Psoas muscle (tissue), 8 donors: ENCODE measurements around the gene MEDAG. TPM values are rescaled to one million over a fixed set of nuclear protein-coding genes. Genes with fewer than 3 reads are reported as not detected.

Source experiments
- ATAC-seq, 4 donors: fragments of 200-7000 bp; cut with Tn5 transposase; one replicate each; pipeline ENCODE4 v1.9.1; 2020; ENCODE audit warnings: moderate library complexity in 3 of 4, mild to moderate bottlenecking in 2 of 4
- DNase-seq, 2 donors: peaks; one replicate each; pipeline ENCODE4 v3.0.0-alpha.2; 2020
- H3K27ac ChIP-seq: fragments of 200-600 bp; one replicate; pipeline ENCODE4 v1.8.0; 2022
- H3K27me3 ChIP-seq, 3 donors: fragments of 200-600 bp in 1 of 3; one replicate each; pipeline versions ENCODE4 v1.6.1 to v1.8.0; 2013 to 2022; ENCODE audit warnings: low read length in 2 of 3, mild to moderate bottlenecking in 2 of 3, moderate library complexity in 1 of 3; ENCODE audit not compliant: insufficient read depth in 3 of 3
- H3K36me3 ChIP-seq, 2 donors: fragments of 200-600 bp in 1 of 2; one replicate each; pipeline versions ENCODE4 v1.6.1 to v1.8.0; 2013 to 2022; ENCODE audit warnings: low read depth in 1 of 2, mild to moderate bottlenecking in 1 of 2, moderate library complexity in 1 of 2; ENCODE audit not compliant: insufficient read depth in 1 of 2
- H3K4me1 ChIP-seq: fragments of 200-600 bp; one replicate; pipeline ENCODE4 v1.8.0; 2022
- H3K4me3 ChIP-seq: fragments of 200-600 bp; one replicate; pipeline ENCODE4 v1.8.0; 2022; ENCODE audit warnings: mild to moderate bottlenecking
- H3K9me3 ChIP-seq: fragments of 200-600 bp; one replicate; pipeline ENCODE4 v1.8.0; 2022
- CTCF ChIP-seq: fragments of 200-600 bp; IDR thresholded peaks from one replicate; pipeline ENCODE4 v1.8.0; 2022; ENCODE audit warnings: antibody characterized with exemption
- WGBS, 3 donors: extraction: QIAGEN DNeasy Blood & Tissue Kit; methylation state at CpG; one replicate each; pipeline versions ENCODE4 v1.1.6 to v1.1.7; 2013; 5-methylcytosine and 5-hydroxymethylcytosine counted together
- intact Hi-C, 2 donors: fragments of 100-400 bp; cut with DNase I; formaldehyde crosslinking; loops; one replicate each; pipeline versions ENCODE4 v1.11.0 to v1.14.2; 2022
- long read RNA-seq, 2 donors: library from polyadenylated mRNA; unstranded; transcript quantifications; one replicate each; pipeline ENCODE4 v2.0.0, GENCODE V29; 2021
- polyA plus RNA-seq, 3 donors: library from polyadenylated mRNA; stranded (reverse); fragments of 200-250 nt; gene quantifications; one replicate each; pipeline ENCODE4 v1.2.3, GENCODE V29; 2013
- total RNA-seq, 4 donors: library from RNA; stranded (reverse); fragmentation: NEBNext Ultra II Directional in 2 of 4; extraction: Animal tissue kit (Norgen Biotek cat#: 25700) in 2 of 4; gene quantifications; one replicate each; pipeline versions ENCODE4 v1.2.1 to v1.2.4, GENCODE V29; 2021 to 2023
- donor health status: healthy with polysubstance abuse.
- donor health status: DM: no; HTN: no; CAD: no; lungs with moderate emphysema.
- donor health status: Bipolar disorder and iron deficiency.
- donor health status: healthy.
- donor health status: DM: yes; HTN: yes; CAD: no.
- donor health status: DM: no; HTN: no; CAD: no.
- donor health status: DM: no; HTN: no; CAD: no.
- donor health status: DM: yes; HTN: yes; CAD: no.

MEDAG gene
- total RNA-seq (1 to 10 TPM; 4.6 to 9.6 (median 6.4) TPM), polyA plus RNA-seq (10 to 100 TPM in 1 of 3 donors, 1 to 10 TPM in 2; 5.3 to 13.7 (median 9.9) TPM)
- long read RNA-seq, donor 1, transcript MEDAG-201 (5 exons, 2,374 nt) = major isoform, 8 of 8 reads
- long read RNA-seq, donor 1, partial matches to known transcripts = 0 of 8 reads
- long read RNA-seq, donor 1, other reads (novel, unspliced or antisense) = 0 of 8 reads
- long read RNA-seq, donor 2, transcript MEDAG-201 (5 exons, 2,374 nt) = major isoform, 24 of 27 reads
- long read RNA-seq, donor 2, partial matches to known transcripts = 0 of 27 reads
- long read RNA-seq, donor 2, other reads (novel, unspliced or antisense) = 3 of 27 reads

GRCh38 chr13:30905932-30906383, at the start of gene MEDAG:
Gene MEDAG (plus strand): TSS chr13:30906271. CDS start chr13:30906516, 245 bp downstream.
- 3 to 5% (median 3%) methylated on average over 17 to 35 of the region's 35 CpGs for WGBS, 3 donors
- intact Hi-C loops = no loop called here
- peak within 1 kb of the TSS; percentile 64 for H3K27ac ChIP-seq

DNA sequence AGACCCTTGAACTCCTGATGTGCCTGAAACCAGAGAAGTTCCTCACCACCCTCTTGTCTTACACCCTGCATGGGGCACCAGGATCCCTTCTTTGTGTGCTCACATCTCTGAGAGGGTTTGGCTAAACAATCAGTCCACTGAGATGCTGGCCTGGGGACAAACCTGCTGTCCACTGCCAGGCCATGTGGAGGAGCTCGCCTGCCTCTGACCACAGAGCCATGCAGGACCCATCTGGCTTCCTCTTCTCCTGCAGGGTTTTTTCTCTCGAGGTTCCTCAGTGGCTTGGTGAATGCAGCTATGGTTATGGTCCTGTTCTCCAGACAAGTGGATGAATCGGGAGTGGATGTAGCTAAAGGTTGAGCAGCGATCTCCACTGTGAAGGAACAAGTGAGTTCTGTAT, 49.1 kb upstream of the MEDAG start:
- Histone ChIP-seq H3K4me3 (no peak overlapping the region), H3K27ac (no peak overlapping the region), H3K9me3 (no peaks in the 10 kb centered on the region), H3K4me1 (no peaks in the 10 kb centered on the region), H3K36me3 (no peaks in the 10 kb centered on the region), H3K27me3 (peaks cover 0 to 2% (median 0%) of the 10 kb centered on the region in 3 donors)
- 62 to 74% (median 69%) methylated on average over 4 of the region's 4 CpGs for WGBS, 3 donors
- ATAC-seq = no peak
- no peak for DNase-seq
- intact Hi-C loops = no loop called here
- TF ChIP-seq CTCF = no peak

More at GRCh38 chr13:30905932-30906383, at the start of gene MEDAG:
- peaks cover 4% of the 10 kb centered on the region for H3K4me1 ChIP-seq
- peak; percentile 64 to 90 (median 83) for ATAC-seq
- H3K36me3 ChIP-seq = no peaks in the 10 kb centered on the region
- no peaks in the 10 kb centered on the region for H3K9me3 ChIP-seq
- peaks cover 3 to 44% (median 21%) of the 10 kb centered on the region in 3 donors for H3K27me3 ChIP-seq
- peak within 1 kb of the TSS; percentile 65 for H3K4me3 ChIP-seq
- no peak for TF ChIP-seq CTCF
- peak; percentile 88 to 92 for DNase-seq

GRCh38 chr13:30857636-30858035, 48.4 kb upstream of the MEDAG start:
- TF ChIP-seq CTCF = no peak
- intact Hi-C loops = no loop called here
- Histone ChIP-seq H3K4me3 (no peak overlapping the region), H3K9me3 (no peaks in the 10 kb centered on the region), H3K36me3 (no peaks in the 10 kb centered on the region), H3K4me1 (no peaks in the 10 kb centered on the region), H3K27me3 (peaks cover 0 to 2% (median 0%) of the 10 kb centered on the region in 3 donors), H3K27ac (no peak overlapping the region)
- WGBS, 3 donors = 88 to 93% (median 91%) methylated on average over 6 of the region's 6 CpGs
- DNase-seq = no peak
- ATAC-seq = no peak

DNA sequence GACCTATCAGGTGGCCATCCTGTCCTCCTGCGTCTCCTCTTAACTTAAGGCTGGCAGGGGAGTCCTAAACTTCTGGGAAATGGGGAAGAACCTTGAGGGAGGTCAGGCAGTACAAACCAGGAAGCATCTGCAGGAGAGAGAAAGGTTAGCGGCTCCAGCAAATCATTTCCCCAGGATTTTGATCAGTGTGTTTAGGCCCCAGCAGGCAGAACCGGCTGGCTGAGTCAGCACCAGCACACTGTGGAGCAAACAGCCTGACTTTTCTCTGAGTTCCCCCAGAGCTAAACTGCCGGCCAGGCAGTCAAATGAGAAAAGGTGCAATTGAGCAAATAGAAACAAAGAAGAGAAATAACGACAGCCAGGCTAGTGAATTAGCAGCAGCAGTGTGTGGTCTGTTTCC, 46.7 kb upstream of the MEDAG start:
- Histone ChIP-seq H3K27ac (no peak overlapping the region), H3K27me3 (peaks cover 0 to 2% (median 0%) of the 10 kb centered on the region in 3 donors), H3K9me3 (no peaks in the 10 kb centered on the region), H3K4me3 (no peak overlapping the region), H3K36me3 (no peaks in the 10 kb centered on the region), H3K4me1 (peaks cover 12% of the 10 kb centered on the region)
- intact Hi-C loops = no loop called here
- WGBS, 3 donors = 73 to 86% (median 78%) methylated on average over 5 of the region's 5 CpGs
- no peak for DNase-seq
- no peak for ATAC-seq
- no peak for TF ChIP-seq CTCF
